ENCODE results near the gene FNTB.

The FNTB gene

GRCh38 chr14:64986648-64987437 is at the start of gene FNTB:
FNTB (plus strand) TSS chr14:64986895; CDS start chr14:64986954, 59 bp downstream.
- peak; percentile 72 for DNase-seq (ENCODE audit: low read depth)

GRCh38 chr14:64937171-64937820 is 49.4 kb upstream of the FNTB start:
- no peak for DNase-seq (ENCODE audit: low read depth)

- DNase-seq (ENCODE audit: low read depth): no peak
Observed at GRCh38 chr14:64937821-64938193, 48.9 kb upstream of the FNTB start.

- no peak for DNase-seq (ENCODE audit: low read depth)
Observed at GRCh38 chr14:64938972-64939816, 47.5 kb upstream of the FNTB start.

- no peak for DNase-seq (ENCODE audit: low read depth)
Observed at GRCh38 chr14:64939817-64940190, 46.9 kb upstream of the FNTB start.

GRCh38 chr14:64940336-64940910 is 46.3 kb upstream of the FNTB start:
- no peak for DNase-seq (ENCODE audit: low read depth)

GRCh38 chr14:64942531-64943111 is 44.1 kb upstream of the FNTB start, which contains the start of gene GPX2:
GPX2 (minus strand) TSS chr14:64942745; CDS start chr14:64942726, 19 bp downstream.
- no peak for DNase-seq (ENCODE audit: low read depth)

- DNase-seq (ENCODE audit: low read depth): no peak
Observed at GRCh38 chr14:64943556-64943955, 43.1 kb upstream of the FNTB start.

GRCh38 chr14:64944041-64944440 is 42.7 kb upstream of the FNTB start:
- DNase-seq (ENCODE audit: low read depth): no peak

GRCh38 chr14:64944861-64945260 is 41.8 kb upstream of the FNTB start:
- DNase-seq (ENCODE audit: low read depth): no peak

- no peak for DNase-seq (ENCODE audit: low read depth)
Observed at GRCh38 chr14:64945431-64946178, 41.1 kb upstream of the FNTB start.

GRCh38 chr14:64946310-64947045 is 40.2 kb upstream of the FNTB start:
- no peak for DNase-seq (ENCODE audit: low read depth)

- DNase-seq (ENCODE audit: low read depth): no peak
Observed at GRCh38 chr14:64947710-64948611, 38.7 kb upstream of the FNTB start.

- no peak for DNase-seq (ENCODE audit: low read depth)
Observed at GRCh38 chr14:64948612-64949210, 38.0 kb upstream of the FNTB start.

- no peak for DNase-seq (ENCODE audit: low read depth)
Observed at GRCh38 chr14:64950889-64951288, 35.8 kb upstream of the FNTB start.

- DNase-seq (ENCODE audit: low read depth): no peak
Observed at GRCh38 chr14:64951291-64951690, 35.4 kb upstream of the FNTB start.

GRCh38 chr14:64951724-64952123 is 35.0 kb upstream of the FNTB start:
- DNase-seq (ENCODE audit: low read depth): no peak

- DNase-seq (ENCODE audit: low read depth): no peak
Observed at GRCh38 chr14:64952598-64953309, 33.9 kb upstream of the FNTB start.
